Lower lobe of right lung (tissue), 2 donors: ENCODE results near the gene USO1. TPM values are rescaled to one million over a fixed set of nuclear protein-coding genes. Genes with fewer than 3 reads are reported as not detected.

Source experiments
- ATAC-seq, 2 donors: fragments of 200-7000 bp; cut with Tn5 transposase; one replicate each; pipeline ENCODE4 v1.9.1; 2020 to 2022; ENCODE audit warnings: mild to moderate bottlenecking in 2 of 2, moderate library complexity in 2 of 2
- DNase-seq: peaks from one replicate; pipeline ENCODE4 v3.0.0-alpha.2; 2020
- H3K27ac ChIP-seq: fragments of 200-600 bp; one replicate; pipeline ENCODE4 v1.8.0; 2022
- H3K27me3 ChIP-seq: fragments of 200-600 bp; one replicate; pipeline ENCODE4 v1.8.0; 2022; ENCODE audit warnings: low read depth
- H3K36me3 ChIP-seq: fragments of 200-600 bp; one replicate; pipeline ENCODE4 v1.8.0; 2022; ENCODE audit warnings: mild to moderate bottlenecking
- H3K4me1 ChIP-seq: fragments of 200-600 bp; one replicate; pipeline ENCODE4 v1.8.0; 2022
- H3K4me3 ChIP-seq: fragments of 200-600 bp; one replicate; pipeline ENCODE4 v1.8.0; 2022; ENCODE audit warnings: mild to moderate bottlenecking
- H3K9me3 ChIP-seq: fragments of 200-600 bp; one replicate; pipeline ENCODE4 v1.8.0; 2022
- CTCF ChIP-seq: fragments of 200-600 bp; IDR thresholded peaks from one replicate; pipeline ENCODE4 v1.8.0; 2022; ENCODE audit warnings: antibody characterized with exemption, mild to moderate bottlenecking
- intact Hi-C: fragments of 100-400 bp; cut with DNase I; formaldehyde crosslinking; loops from one replicate; pipeline ENCODE4 v1.11.0; 2022
- total RNA-seq: library from RNA; stranded (reverse); fragmentation: NEBNext Ultra II Directional; extraction: Animal tissue kit (Norgen Biotek cat#: 25700); gene quantifications from one replicate; pipeline ENCODE4 v1.2.1, GENCODE V29; 2021
- donor health status: DM: no; HTN: yes; CAD: no; lungs with severe emphysema.

The USO1 gene
- total RNA-seq, 1 donor from 2014 or later: 55.6 TPM

- ATAC-seq: peak in 1 of 2 donors; percentile 59
- DNase-seq: peak; percentile 49
- Histone ChIP-seq H3K27me3 (no peaks in the 10 kb centered on the region), H3K36me3 (no peaks in the 10 kb centered on the region), H3K4me1 (peaks cover 4% of the 10 kb centered on the region), H3K4me3 (no peak overlapping the region), H3K27ac (no peak overlapping the region), H3K9me3 (no peaks in the 10 kb centered on the region)
- TF ChIP-seq CTCF: no peak
- intact Hi-C loops: no loop called here
Observed at GRCh38 chr4:75849461-75849860, 125.1 kb downstream of the USO1 start.

- Histone ChIP-seq H3K36me3 (no peaks in the 10 kb centered on the region), H3K4me1 (no peaks in the 10 kb centered on the region), H3K4me3 (no peak overlapping the region), H3K27me3 (no peaks in the 10 kb centered on the region), H3K9me3 (no peaks in the 10 kb centered on the region), H3K27ac (no peak overlapping the region)
- ATAC-seq (no peak), DNase-seq (no peak)
- intact Hi-C loops: no loop called here
- no peak for TF ChIP-seq CTCF
Observed at GRCh38 chr4:75858721-75859120, 134.3 kb downstream of the USO1 start.

GRCh38 chr4:75860606-75861005 lies 136.2 kb downstream of the USO1 start:
- Histone ChIP-seq H3K4me1 (no peaks in the 10 kb centered on the region), H3K27me3 (no peaks in the 10 kb centered on the region), H3K36me3 (no peaks in the 10 kb centered on the region), H3K9me3 (no peaks in the 10 kb centered on the region), H3K4me3 (no peak overlapping the region), H3K27ac (no peak overlapping the region)
- DNase-seq (no peak), ATAC-seq (no peak)
- intact Hi-C loops: no loop called here
- TF ChIP-seq CTCF: no peak

Other genes starting within 250 kb of the USO1 start
- 28.9 TPM for gene RCHY1, start 210.2 kb upstream of the USO1 start, total RNA-seq
- 20.6 TPM for gene THAP6, start 210.1 kb upstream of the USO1 start, total RNA-seq
- not detected for gene ODAPH, start 168.5 kb upstream of the USO1 start, total RNA-seq
- 20.9 TPM for gene CDKL2, start 94.0 kb upstream of the USO1 start, total RNA-seq
- 101 TPM for gene G3BP2, start 51.2 kb upstream of the USO1 start, total RNA-seq
- not detected for gene PPEF2, start 177.9 kb downstream of the USO1 start, total RNA-seq
- gene NAAA, start 216.4 kb downstream of the USO1 start, total RNA-seq: 26.4 TPM